Epithelial cell of prostate (primary cell): Measurements from ENCODE around the gene PTPRT.

Experiments
- DNase-seq: peaks from one replicate; pipeline ENCODE4 v3.0.0-alpha.2; 2011; ENCODE audit warnings: low read depth, low spot score
- H3K27ac ChIP-seq: fragments of 450-650 bp; 2 replicates; pipeline ENCODE4 v1.5.1; 2017; ENCODE audit warnings: mild to moderate bottlenecking

PTPRT gene

GRCh38 chr20:42192321-42192720 lies 997.4 kb downstream of the PTPRT start:
- peak overlapping the region; percentile 5 for H3K27ac ChIP-seq
- DNase-seq: no peak

GRCh38 chr20:42191140-42191860 lies 998.4 kb downstream of the PTPRT start:
- DNase-seq: peak; percentile 14
- no peak overlapping the region for H3K27ac ChIP-seq

- no peak overlapping the region for H3K27ac ChIP-seq
- DNase-seq: no peak
Observed at GRCh38 chr20:42190084-42190483, 999.6 kb downstream of the PTPRT start.

- DNase-seq: no peak
- H3K27ac ChIP-seq: no peak overlapping the region
Observed at GRCh38 chr20:42186337-42186736, 1003.4 kb downstream of the PTPRT start.

GRCh38 chr20:42183147-42183546 lies 1006.6 kb downstream of the PTPRT start:
- DNase-seq: no peak
- no peak overlapping the region for H3K27ac ChIP-seq

- no peak for DNase-seq
- H3K27ac ChIP-seq: no peak overlapping the region
Observed at GRCh38 chr20:42181064-42181463, 1008.6 kb downstream of the PTPRT start.

GRCh38 chr20:42179768-42180167 lies 1009.9 kb downstream of the PTPRT start:
- DNase-seq: no peak
- no peak overlapping the region for H3K27ac ChIP-seq

GRCh38 chr20:42173440-42173839 lies 1016.3 kb downstream of the PTPRT start:
- no peak overlapping the region for H3K27ac ChIP-seq
- DNase-seq: no peak

- H3K27ac ChIP-seq: no peak overlapping the region
- DNase-seq: no peak
Observed at GRCh38 chr20:42164121-42164890, 1025.4 kb downstream of the PTPRT start.

- no peak overlapping the region for H3K27ac ChIP-seq
- DNase-seq: no peak
Observed at GRCh38 chr20:42161228-42161829, 1028.4 kb downstream of the PTPRT start.

- DNase-seq: no peak
- no peak overlapping the region for H3K27ac ChIP-seq
Observed at GRCh38 chr20:42159808-42160207, 1029.9 kb downstream of the PTPRT start.

- no peak overlapping the region for H3K27ac ChIP-seq
- DNase-seq: no peak
Observed at GRCh38 chr20:42158272-42158671, 1031.4 kb downstream of the PTPRT start.

GRCh38 chr20:42155586-42155985 lies 1034.1 kb downstream of the PTPRT start:
- no peak for DNase-seq
- H3K27ac ChIP-seq: no peak overlapping the region

GRCh38 chr20:42152575-42152974 lies 1037.1 kb downstream of the PTPRT start:
- no peak for DNase-seq
- H3K27ac ChIP-seq: no peak overlapping the region

- DNase-seq: no peak
- H3K27ac ChIP-seq: no peak overlapping the region
Observed at GRCh38 chr20:42150230-42150629, 1039.5 kb downstream of the PTPRT start.

- DNase-seq: no peak
- H3K27ac ChIP-seq: no peak overlapping the region
Observed at GRCh38 chr20:42138729-42139128, 1051.0 kb downstream of the PTPRT start.

GRCh38 chr20:42134265-42135098 lies 1055.2 kb downstream of the PTPRT start:
- DNase-seq: no peak

GRCh38 chr20:42130810-42131596 lies 1058.7 kb downstream of the PTPRT start:
- H3K27ac ChIP-seq: no peak overlapping the region
- DNase-seq: no peak

More at GRCh38 chr20:42134265-42135098, 1055.2 kb downstream of the PTPRT start:
- no peak overlapping the region for H3K27ac ChIP-seq

GRCh38 chr20:42125426-42125825 lies 1064.3 kb downstream of the PTPRT start:
- no peak overlapping the region for H3K27ac ChIP-seq
- no peak for DNase-seq
